HAP-1 (cell line): ENCODE results near the gene UBE2J1.
"Not testable (repeated sequence)": the region's sequence is repeated elsewhere in the genome, so short reads cannot be mapped to it uniquely, and the experiment has no call there.

Experiments used
- DNase-seq, 2 experiments: peaks; one replicate each; pipeline ENCODE4 v3.0.0-alpha.2; 2016 to 2020; ENCODE audit warnings: low spot score in 2 of 2
- H3K27me3 ChIP-seq: fragments of 250-450 bp; sonication (Bioruptor Pico); 2 replicates; pipeline ENCODE4 v1.5.1; 2020; ENCODE audit warnings: low read depth, mild to moderate bottlenecking, moderate library complexity
- H3K36me3 ChIP-seq: fragments of 250-450 bp; sonication (Bioruptor Pico); replicated peaks from 2 replicates; pipeline ENCODE4 v1.5.1; 2020; ENCODE audit warnings: mild to moderate bottlenecking
- H3K4me1 ChIP-seq: fragments of 250-450 bp; sonication (Bioruptor Pico); 2 replicates; pipeline ENCODE4 v1.5.1; 2020; ENCODE audit warnings: mild to moderate bottlenecking
- H3K4me3 ChIP-seq: fragments of 250-450 bp; sonication (Bioruptor Pico); 2 replicates; pipeline ENCODE4 v1.5.1; 2020; ENCODE audit warnings: mild to moderate bottlenecking, moderate library complexity
- H3K9me3 ChIP-seq: fragments of 250-450 bp; sonication (Bioruptor Pico); 2 replicates; pipeline ENCODE4 v1.5.1; 2020; ENCODE audit warnings: mild to moderate bottlenecking, moderate library complexity
- in situ Hi-C: fragments of 300-500 bp; cut with MboI; formaldehyde crosslinking; loops from 3 replicates; pipeline ENCODE4 v1.14.3; 2020; ENCODE audit warnings: low sequenced_read_pairs, inconsistent platforms, mixed read lengths

Gene UBE2J1

DNA sequence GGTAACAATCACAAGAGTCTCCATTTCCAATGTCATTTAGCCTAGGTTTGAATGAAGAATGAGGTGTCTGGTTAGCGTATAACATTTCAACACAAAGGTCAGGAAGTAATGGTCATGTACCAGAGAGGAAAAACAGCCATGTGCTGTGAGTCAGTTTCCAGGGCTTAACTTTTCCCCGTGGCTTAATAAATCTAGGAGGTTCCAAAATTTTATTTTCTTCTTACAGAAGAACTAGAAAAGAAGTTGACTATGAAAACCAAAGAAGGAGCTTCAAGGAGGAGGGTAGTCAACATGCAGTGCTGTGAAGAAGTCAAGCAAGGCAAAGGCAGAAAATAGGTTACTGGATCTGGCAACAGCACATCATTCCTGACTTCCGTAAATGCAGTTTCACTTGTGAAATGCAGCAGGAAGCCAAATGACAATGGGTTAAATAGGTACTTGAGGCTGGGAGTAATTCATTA is 29.0 kb downstream of the UBE2J1 start:
- Histone ChIP-seq H3K36me3 (no peaks in the 10 kb centered on the region), H3K9me3 (peaks cover 4% of the 10 kb centered on the region; the same call in 1 of the 2 replicates), H3K4me3 (no peak overlapping the region), H3K27me3 (no peaks in the 10 kb centered on the region), H3K4me1 (peaks cover 6% of the 10 kb centered on the region; the same call in 1 of the 2 replicates)
- in situ Hi-C loops: no loop called here
- DNase-seq: no peak

DNA sequence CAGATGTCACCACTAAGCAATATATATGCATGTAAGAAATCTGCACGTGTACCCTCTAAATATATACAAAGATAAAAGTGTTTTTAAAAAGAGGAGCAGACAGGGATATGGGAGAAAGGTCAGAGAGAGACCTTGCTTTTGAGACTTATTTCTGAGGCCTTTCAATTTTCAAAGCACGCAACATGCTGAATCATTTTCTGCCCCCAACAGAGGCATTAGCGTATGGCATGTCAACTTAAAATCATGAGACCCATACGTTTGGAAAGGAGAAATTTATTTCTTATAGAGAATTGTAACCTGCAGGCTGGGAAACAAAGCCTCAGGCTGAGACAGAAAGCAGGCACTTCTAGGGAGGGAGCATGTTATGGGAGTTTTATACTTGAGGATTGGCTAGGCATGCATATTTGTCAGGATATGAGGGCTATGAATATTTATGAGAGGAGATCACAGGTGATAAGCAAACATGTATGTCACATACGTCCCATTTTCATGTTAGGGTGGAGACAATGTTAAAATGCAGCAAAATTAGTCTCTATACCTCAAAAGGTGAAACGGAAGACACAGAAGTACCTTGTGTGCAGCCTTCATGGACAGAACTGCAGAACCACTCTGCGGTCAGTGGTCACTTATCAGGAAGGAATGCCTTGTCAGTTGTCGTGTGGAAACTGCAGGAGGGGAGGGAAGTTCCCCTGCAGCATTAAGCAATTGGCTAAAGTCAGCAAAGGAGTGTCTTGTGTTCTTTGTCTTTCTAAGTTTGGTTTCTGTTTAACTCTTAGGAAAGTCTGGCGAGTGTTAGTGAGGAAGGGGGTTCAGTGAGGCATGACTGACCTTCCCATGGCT is 31.2 kb downstream of the UBE2J1 start:
- in situ Hi-C loops: no loop called here
- H3K4me3 ChIP-seq: no peak overlapping the region
- H3K4me1 ChIP-seq: peaks cover 6% of the 10 kb centered on the region; the same call in 1 of the 2 replicates
- H3K27me3 ChIP-seq: no peaks in the 10 kb centered on the region
- no peak for DNase-seq
- H3K36me3 ChIP-seq: no peaks in the 10 kb centered on the region
- peaks cover 4% of the 10 kb centered on the region; the same call in 1 of the 2 replicates for H3K9me3 ChIP-seq

DNA sequence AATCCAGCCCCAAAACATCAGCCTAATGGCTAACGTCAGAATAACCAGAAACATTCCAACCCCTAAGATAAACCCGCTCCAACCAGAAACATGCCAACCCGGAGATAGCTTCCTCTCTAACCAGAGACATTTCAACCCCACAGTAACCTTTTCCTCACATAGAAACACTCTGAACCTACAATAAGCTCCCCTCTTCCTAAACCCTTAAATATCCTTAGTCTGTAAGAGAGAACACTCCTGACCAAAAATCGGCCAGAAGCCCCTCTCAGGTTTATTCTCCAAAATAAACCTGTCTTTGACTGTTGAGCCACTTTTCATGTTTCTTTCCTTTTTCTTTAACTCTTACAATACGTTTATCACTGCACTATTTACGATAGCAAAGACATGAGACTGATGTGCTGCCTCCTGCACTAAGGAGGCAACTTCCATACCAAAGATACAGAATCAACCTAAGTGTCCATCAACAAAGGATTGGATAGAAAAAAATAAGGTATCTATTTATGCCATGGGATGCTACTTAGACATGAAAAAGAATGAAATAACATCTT is 32.4 kb downstream of the UBE2J1 start:
- Histone ChIP-seq H3K27me3 (no peaks in the 10 kb centered on the region), H3K4me1 (peaks cover 6% of the 10 kb centered on the region; the same call in 1 of the 2 replicates), H3K4me3 (no peak overlapping the region), H3K9me3 (peaks cover 4% of the 10 kb centered on the region; the same call in 1 of the 2 replicates), H3K36me3 (no peaks in the 10 kb centered on the region)
- in situ Hi-C loops: no loop called here
- DNase-seq: no peak

DNA sequence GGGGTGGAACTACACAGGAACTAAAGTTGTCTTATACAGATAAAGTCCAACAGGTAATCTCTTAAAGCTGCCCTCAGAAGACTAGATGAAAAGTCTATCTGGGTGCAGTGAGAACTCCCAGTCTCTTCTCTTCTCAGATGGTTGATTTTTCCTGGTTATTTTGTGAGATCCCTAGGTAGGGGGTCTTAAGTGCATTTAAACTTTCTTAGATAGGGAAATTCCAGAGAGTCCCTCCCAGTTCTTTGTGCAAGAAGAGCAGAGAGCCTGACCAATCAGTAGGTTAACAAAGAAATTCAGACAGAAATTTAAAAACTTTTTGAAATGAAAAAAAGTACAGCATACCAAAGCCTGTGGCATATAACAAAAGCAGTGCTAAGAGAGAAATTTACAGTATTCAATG is 35.5 kb downstream of the UBE2J1 start:
- Histone ChIP-seq H3K9me3 (peaks cover 4% of the 10 kb centered on the region; the same call in 1 of the 2 replicates), H3K36me3 (no peaks in the 10 kb centered on the region), H3K4me1 (peaks cover 19% of the 10 kb centered on the region), H3K4me3 (no peak overlapping the region), H3K27me3 (no peaks in the 10 kb centered on the region)
- no peak for DNase-seq
- in situ Hi-C loops: no loop called here

DNA sequence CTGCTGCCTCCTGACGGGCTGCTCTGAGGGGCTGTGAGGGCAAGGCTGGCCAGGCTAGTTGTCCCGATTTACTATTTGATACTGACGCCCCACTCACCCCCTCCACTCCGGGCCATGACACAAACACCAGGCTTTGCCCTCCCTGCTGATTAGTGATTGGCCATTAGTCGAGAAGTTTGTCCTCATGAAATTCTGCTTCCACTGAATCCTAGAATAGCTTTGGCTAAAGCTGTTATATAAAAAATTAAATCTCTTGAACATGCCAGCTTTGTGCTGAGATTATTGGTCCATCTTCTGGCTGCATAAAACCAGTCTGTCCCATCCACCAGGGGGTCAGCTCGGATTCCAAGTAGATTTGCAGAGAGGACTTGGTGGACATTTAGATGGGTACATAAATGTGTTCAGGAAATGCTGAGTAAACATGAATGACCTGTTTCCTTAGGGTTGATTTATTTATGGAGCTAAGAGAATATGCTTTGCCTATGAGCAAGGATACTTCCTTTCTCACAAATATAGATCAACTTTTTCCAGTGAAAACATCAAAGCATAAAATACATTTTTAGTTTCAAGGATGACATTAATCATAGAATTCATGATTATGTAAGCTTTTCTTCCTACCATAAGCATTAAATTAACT is 37.2 kb downstream of the UBE2J1 start, which contains the start of gene GABRR2:
Gene GABRR2, minus strand, starts transcription at position 51 of the 637 bp plus-strand sequence. CDS start 134 bp downstream, outside the sequence.
- H3K4me1 ChIP-seq: peaks cover 28% of the 10 kb centered on the region
- in situ Hi-C loops: no loop called here
- H3K9me3 ChIP-seq: peaks cover 4% of the 10 kb centered on the region; the same call in 1 of the 2 replicates
- DNase-seq: no peak
- H3K4me3 ChIP-seq: no peak within 1 kb of the TSS
- no peaks in the 10 kb centered on the region for H3K27me3 ChIP-seq
- no peaks in the 10 kb centered on the region for H3K36me3 ChIP-seq

DNA sequence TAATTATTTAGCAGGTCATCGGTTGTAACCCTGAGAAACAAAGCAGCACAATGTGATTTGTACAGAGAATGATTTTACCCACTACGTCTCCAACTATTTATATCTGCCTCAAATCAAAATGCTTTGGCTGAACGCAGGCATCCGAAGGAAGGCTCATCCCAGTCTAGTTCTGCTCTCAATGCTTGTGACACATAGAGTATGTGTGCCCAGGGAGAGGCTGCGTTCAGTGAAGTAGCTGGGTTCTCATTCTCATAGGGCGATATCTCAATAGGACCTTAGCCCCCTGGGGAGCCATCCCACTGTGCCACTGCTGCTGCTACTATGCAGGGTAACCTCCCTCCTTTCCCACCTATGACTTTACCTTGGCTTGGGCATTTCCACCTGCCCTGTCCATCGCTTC is 37.8 kb downstream of the UBE2J1 start:
- H3K36me3 ChIP-seq: no peaks in the 10 kb centered on the region
- H3K27me3 ChIP-seq: no peaks in the 10 kb centered on the region
- in situ Hi-C loops: no loop called here
- H3K4me3 ChIP-seq: no peak overlapping the region
- peaks cover 28% of the 10 kb centered on the region for H3K4me1 ChIP-seq
- DNase-seq: no peak
- H3K9me3 ChIP-seq: no peaks in the 10 kb centered on the region

DNA sequence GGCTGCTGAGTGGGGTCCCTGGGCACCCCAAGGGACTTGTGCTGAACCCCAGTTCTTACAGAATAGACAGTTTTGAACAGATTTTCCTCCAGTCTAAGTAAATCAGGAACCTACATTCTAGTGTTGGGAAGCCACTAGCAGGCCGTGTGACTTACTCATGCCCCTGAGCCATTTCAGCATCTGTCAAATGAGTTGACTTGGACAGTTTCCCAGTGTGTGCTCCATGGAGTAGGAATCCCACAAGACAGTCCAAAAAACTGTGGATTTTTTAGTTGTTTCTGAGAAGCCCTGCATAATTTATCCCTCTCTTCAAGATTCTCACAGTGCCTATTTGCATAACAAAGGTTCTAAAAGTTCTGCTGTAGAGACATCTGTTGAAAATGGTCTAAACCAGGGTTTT is 39.5 kb downstream of the UBE2J1 start:
- Histone ChIP-seq H3K36me3 (no peaks in the 10 kb centered on the region), H3K4me1 (peaks cover 22% of the 10 kb centered on the region), H3K9me3 (no peaks in the 10 kb centered on the region), H3K4me3 (no peak overlapping the region), H3K27me3 (0 out of 2 replicates have a peak, but pooled peaks cover 2% of the 10 kb centered on the region)
- DNase-seq: peak; percentile 37 to 41
- in situ Hi-C loops: no loop called here

DNA sequence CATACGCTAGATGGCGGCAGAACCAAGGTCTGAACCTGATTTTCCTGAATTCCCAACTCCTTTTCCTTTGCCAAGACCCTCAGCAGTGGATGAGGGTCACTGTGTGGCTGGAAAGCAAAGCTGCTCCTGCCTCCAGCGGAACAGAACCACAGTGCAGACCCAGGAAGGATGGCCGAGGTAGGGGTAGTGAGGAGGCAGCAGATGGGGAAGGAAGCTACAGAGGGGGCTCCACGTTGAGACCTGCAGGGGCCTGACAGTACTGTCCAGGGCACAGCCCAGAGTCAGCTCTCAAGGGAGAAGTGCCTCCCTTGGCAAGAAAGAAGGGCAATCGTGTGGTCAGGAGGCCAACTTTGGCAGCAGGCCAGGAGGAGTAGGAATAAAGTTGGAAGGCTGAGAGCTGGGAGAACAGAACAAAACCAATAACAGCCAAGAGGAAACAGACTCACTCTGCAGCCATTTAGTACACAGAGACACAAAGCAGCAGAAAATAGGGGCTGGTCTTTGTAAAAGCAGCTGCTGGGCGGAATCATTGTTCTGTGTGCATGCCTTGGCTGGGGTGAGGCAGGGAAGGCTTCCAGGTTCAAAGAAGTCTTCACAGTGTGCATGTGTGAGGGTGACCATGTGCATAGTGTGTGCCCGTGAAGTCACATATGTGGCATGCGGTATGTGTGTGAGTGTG is 40.5 kb downstream of the UBE2J1 start:
- no peak overlapping the region for H3K4me3 ChIP-seq
- 0 out of 2 replicates have a peak, but pooled peaks cover 2% of the 10 kb centered on the region for H3K27me3 ChIP-seq
- no peaks in the 10 kb centered on the region for H3K36me3 ChIP-seq
- DNase-seq: peak; percentile 52 to 70
- H3K4me1 ChIP-seq: peaks cover 22% of the 10 kb centered on the region
- in situ Hi-C loops: no loop called here
- H3K9me3 ChIP-seq: no peaks in the 10 kb centered on the region

DNA sequence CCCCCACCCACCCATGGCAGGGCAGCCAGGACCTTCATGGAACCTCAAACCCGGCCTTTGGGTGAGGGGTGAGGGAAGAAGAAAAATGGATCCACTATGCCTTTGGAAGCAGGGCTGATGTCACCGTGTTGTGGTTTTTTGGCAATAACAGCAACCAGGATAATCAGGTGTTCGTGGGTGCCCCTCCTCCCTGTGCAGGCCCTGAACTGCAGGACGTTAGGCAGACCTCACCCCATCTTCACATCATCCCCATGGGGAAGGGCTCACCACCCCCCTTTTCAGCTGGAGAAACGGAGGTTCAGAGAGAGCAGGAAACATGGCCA is 41.0 kb downstream of the UBE2J1 start:
- H3K36me3 ChIP-seq: no peaks in the 10 kb centered on the region
- H3K9me3 ChIP-seq: no peaks in the 10 kb centered on the region
- H3K4me1 ChIP-seq: peaks cover 22% of the 10 kb centered on the region
- no peak for DNase-seq
- no peak overlapping the region for H3K4me3 ChIP-seq
- in situ Hi-C loops: no loop called here
- peaks cover 5% of the 10 kb centered on the region; the same call in 1 of the 2 replicates for H3K27me3 ChIP-seq

DNA sequence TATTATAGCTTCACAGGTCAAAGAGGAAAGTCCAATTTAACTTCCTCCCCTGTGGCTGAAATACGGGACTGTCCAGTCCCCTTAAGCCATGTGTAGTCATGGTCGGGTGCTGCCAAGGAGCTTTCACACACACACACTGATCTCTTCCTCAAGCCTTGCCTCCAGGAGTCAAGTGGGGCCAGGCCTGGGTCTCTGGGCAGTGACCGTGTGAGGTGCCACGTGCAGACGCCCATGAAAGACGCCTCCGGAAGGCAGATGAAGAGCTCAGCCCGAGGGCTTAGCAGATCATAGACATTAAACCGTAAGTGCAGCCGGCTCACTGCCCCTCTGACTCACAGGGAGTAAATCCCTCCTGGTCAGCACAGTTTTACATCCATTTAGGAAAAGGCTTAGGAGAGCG is 41.6 kb downstream of the UBE2J1 start:
- in situ Hi-C loops: no loop called here
- no peak overlapping the region for H3K4me3 ChIP-seq
- DNase-seq: peak in 1 of 2 experiments; percentile 42
- H3K36me3 ChIP-seq: no peaks in the 10 kb centered on the region
- H3K4me1 ChIP-seq: peaks cover 22% of the 10 kb centered on the region
- peaks cover 5% of the 10 kb centered on the region; the same call in 1 of the 2 replicates for H3K27me3 ChIP-seq
- H3K9me3 ChIP-seq: no peaks in the 10 kb centered on the region

DNA sequence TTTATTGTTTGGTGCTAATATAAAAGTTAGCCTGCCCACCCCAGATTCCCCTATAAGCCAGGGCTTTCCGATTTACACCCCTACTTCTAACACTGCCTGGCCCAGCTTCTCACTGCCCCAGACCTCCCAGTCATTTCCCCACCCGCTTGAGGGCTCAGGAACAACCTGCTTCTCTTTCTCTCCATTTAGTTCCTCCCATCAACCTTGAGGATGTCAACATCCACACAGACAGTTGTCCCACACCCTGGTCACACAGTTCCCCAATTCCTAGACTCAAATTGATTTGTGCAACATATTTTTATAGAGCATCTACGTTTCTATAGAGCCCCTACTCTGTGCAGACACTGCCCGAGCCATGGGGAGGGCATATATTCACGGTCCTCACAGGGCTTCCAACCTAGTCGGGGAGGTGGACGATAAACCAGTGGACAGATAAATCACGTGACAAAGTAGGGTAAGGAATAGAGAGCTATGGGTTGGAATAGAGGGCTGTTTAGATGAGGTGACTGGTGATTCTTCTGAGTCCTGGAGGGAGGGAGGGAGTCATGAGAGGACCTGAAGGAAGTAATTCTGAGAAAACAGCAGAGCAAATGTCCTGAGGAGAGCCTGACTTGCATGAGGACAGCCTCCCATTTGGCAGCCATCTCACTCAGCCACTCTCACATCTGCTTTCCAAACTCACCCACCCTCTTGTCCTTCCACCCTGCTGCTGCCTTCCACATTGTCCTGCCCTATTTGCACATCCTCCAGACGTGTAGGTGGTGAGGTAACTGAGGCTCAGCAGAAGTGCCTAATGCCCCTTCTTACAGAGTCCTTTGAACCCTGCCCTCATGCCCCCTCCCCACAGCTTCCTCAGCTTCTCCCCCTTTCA is 43.8 kb downstream of the UBE2J1 start:
- Histone ChIP-seq H3K27me3 (peaks cover 5% of the 10 kb centered on the region; the same call in 1 of the 2 replicates), H3K4me1 (peaks cover 22% of the 10 kb centered on the region), H3K4me3 (no peak overlapping the region), H3K9me3 (no peaks in the 10 kb centered on the region), H3K36me3 (no peaks in the 10 kb centered on the region)
- no peak for DNase-seq
- in situ Hi-C loops: no loop called here

DNA sequence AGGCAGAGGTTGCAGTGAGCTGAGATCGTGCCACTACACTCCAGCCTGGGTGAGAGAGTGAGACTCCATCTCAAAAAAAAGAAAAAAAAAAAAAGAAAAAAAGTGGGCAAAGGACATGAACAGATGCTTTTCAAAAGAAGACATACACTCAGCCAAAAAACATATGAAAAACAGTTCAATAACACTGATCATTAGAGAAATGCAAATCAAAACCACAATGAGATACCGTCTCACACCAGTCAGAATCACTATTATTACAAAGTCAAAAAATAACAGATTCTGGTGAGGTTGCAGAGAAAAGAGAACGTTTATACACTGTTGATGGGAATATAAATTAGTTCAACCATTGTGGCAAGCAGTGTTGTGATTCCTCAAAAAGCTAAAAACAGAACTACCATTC is 48.0 kb downstream of the UBE2J1 start:
- H3K4me1 ChIP-seq, in situ Hi-C loops, H3K27me3 ChIP-seq, H3K4me3 ChIP-seq, H3K9me3 ChIP-seq, H3K36me3 ChIP-seq, DNase-seq: not testable (repeated sequence)

DNA sequence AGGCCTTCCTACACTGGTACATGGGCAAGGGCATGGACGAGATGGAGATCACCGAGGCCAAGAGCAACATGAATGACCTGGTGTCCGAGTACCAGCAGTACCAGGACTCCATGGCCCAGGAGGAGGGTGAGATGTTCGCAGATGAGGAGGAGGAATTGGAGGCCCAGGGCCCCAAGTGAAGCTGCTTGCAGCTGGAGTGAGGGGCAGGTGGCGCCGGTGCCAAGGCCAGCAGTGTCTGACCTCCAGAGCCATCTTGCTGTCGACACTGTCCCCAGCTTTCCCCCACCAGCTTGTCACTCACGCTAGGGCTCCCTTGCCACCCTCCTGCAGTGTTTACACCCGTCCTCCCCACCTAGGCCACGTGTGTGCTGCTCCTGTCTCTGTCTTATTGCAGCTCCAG is 49.6 kb downstream of the UBE2J1 start:
- in situ Hi-C loops: no loop called here
- H3K27me3 ChIP-seq: peaks cover 3% of the 10 kb centered on the region; the same call in 1 of the 2 replicates
- H3K4me3 ChIP-seq: no peak overlapping the region
- H3K4me1 ChIP-seq: peaks cover 12% of the 10 kb centered on the region
- H3K36me3 ChIP-seq: no peaks in the 10 kb centered on the region
- H3K9me3 ChIP-seq: no peaks in the 10 kb centered on the region
- DNase-seq: no peak
